ENCODE results near the gene FSTL3. TPM values are rescaled to one million over a fixed set of nuclear protein-coding genes. Genes with fewer than 3 reads are reported as not detected.

The FSTL3 gene
- total and polyA plus RNA-seq, 2 of the 8 experiments (the other 6 are each of a cell fraction or from before 2014, with no cell fraction given) = 8.1 to 11.8 TPM

DNA sequence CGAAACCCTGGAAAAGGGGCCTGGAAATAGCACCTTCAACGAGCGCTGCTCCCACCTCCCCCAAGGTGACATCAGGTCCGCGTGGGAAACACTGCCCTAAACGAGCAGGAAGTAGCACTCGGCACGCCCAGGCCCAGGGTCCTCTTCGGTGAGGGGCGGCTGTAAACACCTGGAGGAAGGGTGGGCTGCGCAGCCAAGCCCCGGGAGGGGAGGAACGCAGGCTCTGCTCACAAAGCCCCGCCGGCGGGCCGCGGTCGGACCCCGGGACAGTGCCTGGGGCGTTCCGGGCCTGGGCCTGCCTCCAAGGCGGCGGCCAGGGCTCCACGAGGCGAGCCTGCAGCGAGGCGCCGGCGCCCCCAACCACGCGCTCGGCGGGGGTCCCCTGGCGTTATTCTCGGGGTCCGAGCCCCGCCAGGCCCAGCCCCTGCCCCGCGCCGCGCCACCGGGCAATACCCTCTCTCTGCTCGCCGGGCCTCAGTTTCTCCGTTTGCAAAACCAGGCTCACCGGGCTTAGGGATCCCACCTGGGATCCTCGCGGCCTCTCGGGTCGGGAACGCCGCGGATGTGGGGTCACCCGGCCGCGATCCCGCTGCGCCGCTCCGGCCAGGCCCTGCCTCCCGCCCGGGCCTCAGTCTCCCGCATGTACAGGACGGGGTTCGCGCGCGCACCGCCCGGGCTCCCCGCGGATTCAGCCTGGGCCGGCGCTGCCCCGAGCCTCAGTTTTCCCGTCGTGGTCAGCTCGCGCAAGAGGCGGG, 13.8 kb upstream of the FSTL3 start:
- Histone ChIP-seq H3K27me3 (replicated peaks in 1 of 4; ENCODE audit: control insufficient read depth in 3 of 4, extremely low read depth in 1 of 4, insufficient read depth in 3 of 4, low read length in 3 of 4) (peaks cover 0 to 6% (median 2%) of the 10 kb centered on the region in 4 experiments; a peak in 1 of 7 replicates), H2BK5ac (ENCODE audit: low read depth, low read length) (no peak overlapping the region), H3K23ac (ENCODE audit: insufficient read length) (no peak overlapping the region), H4K8ac (ENCODE audit: extremely low read depth, insufficient read depth, low read length) (peak overlapping the region; percentile 80), H3K14ac (ENCODE audit: insufficient read length) (no peak overlapping the region), H2AK5ac (ENCODE audit: low read depth, low read length) (no peak overlapping the region; the same call in 1 of the 2 replicates), H3K18ac (ENCODE audit: extremely low read depth, low read length) (peak overlapping the region; percentile 71), H2BK15ac (ENCODE audit: low read length) (no peak overlapping the region), H3K56ac (replicated peaks; ENCODE audit: insufficient read length, low read depth, low read length) (no peak overlapping the region), H3K79me2 (ENCODE audit: control insufficient read depth in 1 of 2, insufficient read depth in 2 of 2, low read length in 2 of 2) (peaks cover 49 to 55% of the 10 kb centered on the region in 2 experiments), H2BK120ac (replicated peaks; ENCODE audit: low read depth, low read length) (no peak overlapping the region), H3K4me2 (ENCODE audit: insufficient read depth in 1 of 2, low read depth in 2 of 2, low read length in 2 of 2) (peak overlapping the region; percentile 80 to 93), H4K91ac (replicated peaks; ENCODE audit: insufficient read length, low read length) (peak overlapping the region; percentile 27), H3K9ac (replicated peaks in 1 of 4; ENCODE audit: extremely low read depth in 1 of 4, low read depth in 3 of 4, low read length in 3 of 4) (peak overlapping the region; percentile 59 to 85 (median 78)), H2BK20ac (ENCODE audit: low read length) (no peak overlapping the region), H3K9me3 (ENCODE audit: insufficient read depth in 2 of 2, low read depth in 1 of 2, low read length in 1 of 2) (peaks cover 5 to 6% of the 10 kb centered on the region in 2 experiments; a peak in 2 of 4 replicates), H3K79me1 (ENCODE audit: low read depth, low read length) (peaks cover under 1% of the 10 kb centered on the region), H4K20me1 (replicated peaks in 1 of 2; ENCODE audit: control insufficient read depth in 1 of 2, insufficient read depth in 2 of 2, low read length in 2 of 2) (peaks cover 34 to 36% of the 10 kb centered on the region in 2 experiments), H4K5ac (ENCODE audit: insufficient read length, low read depth, low read length) (no peak overlapping the region), H3K23me2 (ENCODE audit: low read depth, low read length) (peaks cover 3% of the 10 kb centered on the region; the same call in 1 of the 2 replicates), H3K4ac (replicated peaks; ENCODE audit: insufficient read length, low read depth, low read length) (no peak overlapping the region), H3K27ac (ENCODE audit: low read depth, low read length) (peak overlapping the region; percentile 55), H3K4me1 (replicated peaks in 1 of 4; ENCODE audit: control insufficient read depth in 3 of 4, insufficient read depth in 4 of 4, low read length in 3 of 4) (peaks cover 0 to 14% (median 6%) of the 10 kb centered on the region in 4 experiments; a peak in 5 of 7 replicates), H3K4me3 (ENCODE audit: extremely low read depth in 1 of 4, insufficient read depth in 2 of 4, low read depth in 3 of 4, low read length in 4 of 4) (peak overlapping the region; percentile 76 to 99 (median 78)), H2BK12ac (ENCODE audit: low read depth, low read length) (no peak overlapping the region), H3K36me3 (ENCODE audit: control insufficient read depth in 2 of 4, insufficient read depth in 4 of 4, low read length in 3 of 4) (no peaks in the 10 kb centered on the region; a peak in 1 of 8 replicates), H2AFZ (ENCODE audit: low read length) (no peak overlapping the region)
- POLR2A ChIA-PET (ENCODE audit: partially characterized antibody) = interaction anchor here (0.6 to 1.6 kb wide), 13 partner anchors 12 to 720 kb away, joined by 3 to 10 read pairs (median 3); no protein-coding TSS in a partner anchor
- FAIRE-seq (no peak), DNase-seq (ENCODE audit: low read depth in 1 of 2, low spot score in 2 of 2) (no peak)
- 3% methylated on average over 35 of the region's 81 CpGs; no CpG with 5 or more reads in 1 of the 2 experiments for WGBS, 2 experiments (ENCODE audit: extremely low coverage in 1 of 2, insufficient coverage in 1 of 2, insufficient read length in 1 of 2, insufficient replicate concordance in 2 of 2, low coverage in 1 of 2, low lambda C conversion rate in 2 of 2, missing lambda C conversion rate in 1 of 2)
- no peak for TF ChIP-seq CHD2 (IDR thresholded peaks at IDR 0.05; ENCODE audit: low read length)
- TF ChIP-seq SIN3A (conservative IDR thresholded peaks at IDR 0.05 in 1 of 2, IDR thresholded peaks at IDR 0.05 in 1 of 2; ENCODE audit: low read depth in 1 of 2, low read length in 2 of 2) = peak; percentile 37 to 41; a peak in 1 of 4 replicates
- TF ChIP-seq YY1 (IDR thresholded peaks at IDR 0.05; ENCODE audit: low read depth, low read length) = no peak
- TF ChIP-seq KDM4A (IDR thresholded peaks at IDR 0.05; ENCODE audit: low read depth, low read length, severe bottlenecking) = peak; percentile 53
- 0 out of 3 replicates have a peak, but pooled peaks of 1 of the 2 experiments have one; percentile 34 for TF ChIP-seq POLR2A (IDR thresholded peaks at IDR 0.05; ENCODE audit: control extremely low read depth in 1 of 2, low read depth in 2 of 2, low read length in 2 of 2)
- TF ChIP-seq, protein P1, sequence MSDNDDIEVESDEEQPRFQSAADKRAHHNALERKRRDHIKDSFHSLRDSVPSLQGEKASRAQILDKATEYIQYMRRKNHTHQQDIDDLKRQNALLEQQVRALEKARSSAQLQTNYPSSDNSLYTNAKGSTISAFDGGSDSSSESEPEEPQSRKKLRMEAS (IDR thresholded peaks at IDR 0.05) = peak; percentile 58
- CTCF ChIA-PET (ENCODE audit: partially characterized antibody) = interaction anchor here (1.2 kb wide), 1 partner anchor 46 kb away, joined by 3 read pairs; the partner anchor contains the start of gene PALM
